ENCODE data around the gene H2AZ2. TPM values are rescaled to one million over a fixed set of nuclear protein-coding genes. Genes with fewer than 3 reads are reported as not detected.

The H2AZ2 gene
- total and polyA plus RNA-seq, 4 donors: 161 to 264 (median 210) TPM

Other genes starting within 250 kb of the H2AZ2 start
- gene OGDH, start 241.5 kb downstream of the H2AZ2 start, total RNA-seq: 10 to 100 TPM; 63.8 to 63.9 TPM
- 10 to 100 TPM; 74.8 to 78.6 TPM for gene OGDH, start 241.5 kb downstream of the H2AZ2 start, polyA plus RNA-seq (ENCODE audit: insufficient read length in 2 of 2)
- 10 to 100 TPM; 11.6 to 21.4 TPM for gene ZMIZ2, start 99.2 kb downstream of the H2AZ2 start, total RNA-seq
- gene ZMIZ2, start 99.2 kb downstream of the H2AZ2 start, polyA plus RNA-seq (ENCODE audit: insufficient read length in 2 of 2): 100 to 1,000 TPM; 106 to 137 TPM
- 1,000 to 10,000 TPM; 1,472 to 1,903 TPM for gene PPIA, start 51.4 kb downstream of the H2AZ2 start, total RNA-seq
- gene PPIA, start 51.4 kb downstream of the H2AZ2 start, polyA plus RNA-seq (ENCODE audit: insufficient read length in 2 of 2): 1,000 to 10,000 TPM; 1,246 to 1,323 TPM
- 10 to 100 TPM; 18.8 to 48.6 TPM for gene PURB, start 37.4 kb upstream of the H2AZ2 start, total RNA-seq
- 10 to 100 TPM; 21.1 to 25.1 TPM for gene PURB, start 37.4 kb upstream of the H2AZ2 start, polyA plus RNA-seq (ENCODE audit: insufficient read length in 2 of 2)
- 1 to 10 TPM in 1 of 2 donors, under 1 TPM in 1; 0.55 to 1.4 TPM for gene MYO1G, start 130.9 kb upstream of the H2AZ2 start, total RNA-seq
- under 1 TPM; 0.48 to 0.56 TPM for gene MYO1G, start 130.9 kb upstream of the H2AZ2 start, polyA plus RNA-seq (ENCODE audit: insufficient read length in 2 of 2)
- gene CCM2, start 152.1 kb upstream of the H2AZ2 start, total RNA-seq: 10 to 100 TPM; 25.8 to 34.5 TPM
- gene CCM2, start 152.1 kb upstream of the H2AZ2 start, polyA plus RNA-seq (ENCODE audit: insufficient read length in 2 of 2): 10 to 100 TPM; 48.6 to 48.9 TPM
- 10 to 100 TPM; 11.8 to 14.1 TPM for gene NACAD, start 240.9 kb upstream of the H2AZ2 start, total RNA-seq
- 10 to 100 TPM; 81.8 to 88.1 TPM for gene NACAD, start 240.9 kb upstream of the H2AZ2 start, polyA plus RNA-seq (ENCODE audit: insufficient read length in 2 of 2)